HG02623 (cell line): ENCODE data around the gene MERTK.

ENCODE experiments used
- ATAC-seq: cut with Tn5 transposase; IDR thresholded peaks from one replicate; pipeline ENCODE4 v1.9.1; 2021; ENCODE audit warnings: moderate library complexity; ENCODE audit not compliant: unreplicated experiment

MERTK gene

DNA sequence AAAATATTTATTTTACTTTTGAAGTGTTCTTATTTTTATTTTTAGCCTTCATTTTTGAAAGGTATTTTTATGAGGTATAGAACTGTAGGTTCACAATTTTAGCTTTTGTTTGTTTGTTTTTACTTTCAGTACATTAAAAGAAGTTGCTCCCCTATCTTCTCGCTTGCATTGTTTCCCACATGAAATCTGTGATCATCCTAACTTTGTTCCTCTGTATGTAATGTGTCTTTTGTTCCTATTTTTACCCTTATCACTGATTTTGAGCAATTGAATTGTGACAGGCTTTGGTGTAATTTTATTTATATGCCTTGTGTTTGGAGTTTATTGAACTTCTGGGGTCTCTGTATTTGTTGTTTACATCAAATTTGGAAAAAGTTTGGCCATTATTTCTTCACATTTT, 78.8 kb downstream of the MERTK start:
- no peak for ATAC-seq

DNA sequence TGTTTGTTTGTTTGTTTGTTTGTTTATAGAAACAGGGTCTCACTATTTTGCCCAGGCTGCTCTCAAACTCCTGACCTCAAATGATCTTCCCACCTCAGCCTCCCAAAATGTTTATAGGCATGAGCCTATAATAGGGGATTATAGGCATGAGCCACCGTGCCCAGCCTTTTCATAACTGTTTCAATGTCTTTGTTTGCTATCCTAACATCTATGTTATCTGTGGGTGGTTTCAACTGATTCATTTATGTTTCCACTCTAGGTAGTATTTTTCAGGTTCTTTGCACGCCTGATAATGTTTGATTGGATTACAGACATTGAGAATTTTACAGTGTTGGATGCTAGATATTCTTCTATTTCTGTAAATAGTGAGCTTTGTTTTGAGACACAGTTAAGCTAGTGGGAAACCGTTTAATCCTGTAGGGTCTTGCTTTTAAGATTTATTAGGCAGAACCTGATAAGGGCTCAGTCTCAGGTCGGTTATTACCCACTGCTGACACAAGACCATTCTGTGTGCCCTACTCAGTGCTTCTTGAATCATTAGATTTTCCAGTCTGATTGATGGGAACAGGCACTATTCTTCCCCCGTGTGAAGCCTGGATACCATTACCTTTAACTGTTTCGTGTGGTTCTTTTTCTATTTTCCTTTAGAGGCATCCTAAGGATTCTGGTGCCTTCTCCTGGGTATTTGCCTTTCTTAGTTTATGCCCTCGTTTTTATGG, 80.2 kb downstream of the MERTK start:
- no peak for ATAC-seq

DNA sequence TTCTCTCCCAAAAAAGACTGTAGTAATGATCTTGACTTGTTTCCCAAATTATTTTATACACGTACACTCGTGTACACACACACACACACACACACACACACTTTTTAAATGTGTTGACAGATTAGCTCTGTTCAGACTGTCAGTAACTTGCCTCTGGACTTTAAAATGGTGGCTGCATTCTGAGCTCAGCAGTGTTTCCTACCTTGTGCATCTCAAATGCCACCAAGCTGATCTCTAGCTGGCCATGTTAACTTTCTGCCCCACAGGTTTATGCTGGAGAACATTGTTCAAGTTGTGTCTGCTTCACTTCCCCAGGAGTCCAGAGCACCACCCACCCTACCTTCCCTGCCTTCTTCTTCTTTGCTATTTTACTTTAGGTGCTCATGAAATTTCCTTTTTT, 83.3 kb downstream of the MERTK start:
- no peak for ATAC-seq

DNA sequence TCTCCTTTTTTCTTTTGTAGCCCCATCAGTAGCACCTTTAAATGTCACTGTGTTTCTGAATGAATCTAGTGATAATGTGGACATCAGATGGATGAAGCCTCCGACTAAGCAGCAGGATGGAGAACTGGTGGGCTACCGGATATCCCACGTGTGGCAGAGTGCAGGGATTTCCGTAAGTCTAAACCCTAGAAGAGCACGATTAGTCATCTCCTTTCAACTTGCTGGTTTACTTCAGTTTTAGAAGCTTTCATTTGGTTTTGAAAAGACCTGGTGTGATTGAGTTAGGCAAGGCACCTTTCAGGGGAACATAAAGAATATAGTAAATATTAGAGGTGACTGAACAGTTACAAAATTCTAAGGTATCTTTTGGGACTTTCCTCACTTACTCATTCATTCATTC, 84.4 kb downstream of the MERTK start:
- no peak for ATAC-seq

DNA sequence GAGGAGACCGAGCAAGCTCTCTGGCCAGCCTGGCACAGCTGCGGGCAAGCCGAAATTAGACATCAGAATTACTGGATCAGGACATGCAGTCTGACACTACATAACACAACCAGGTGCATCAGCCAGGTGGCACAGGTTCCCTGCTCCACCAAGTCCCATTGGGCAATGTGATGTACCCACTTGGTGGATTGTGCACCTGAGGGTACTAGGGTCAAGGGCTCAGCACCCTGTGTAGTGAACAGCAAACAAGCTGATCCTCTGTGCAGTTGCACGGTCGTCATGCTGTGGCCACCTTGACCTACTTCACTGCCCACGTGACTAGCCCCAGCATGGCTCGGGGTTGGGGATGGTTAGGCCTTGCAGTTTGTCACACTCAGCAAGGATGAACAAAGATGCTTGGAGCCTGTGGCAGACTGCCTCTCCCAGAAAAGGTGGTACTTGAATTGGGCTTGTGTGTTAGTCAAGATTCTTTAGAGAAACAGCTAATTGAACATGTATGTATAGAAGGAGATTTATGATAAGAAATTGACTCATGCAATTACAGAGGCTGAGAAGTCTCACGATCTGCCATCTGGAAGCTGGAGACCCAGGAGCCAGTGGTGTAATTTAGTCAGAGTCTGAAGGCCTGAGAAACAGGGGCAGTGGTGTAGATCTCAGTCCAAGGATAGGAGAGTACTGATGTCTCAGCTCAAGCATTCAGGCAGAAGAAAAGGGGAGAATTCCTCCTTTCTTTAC, 85.2 kb downstream of the MERTK start:
- no peak for ATAC-seq

DNA sequence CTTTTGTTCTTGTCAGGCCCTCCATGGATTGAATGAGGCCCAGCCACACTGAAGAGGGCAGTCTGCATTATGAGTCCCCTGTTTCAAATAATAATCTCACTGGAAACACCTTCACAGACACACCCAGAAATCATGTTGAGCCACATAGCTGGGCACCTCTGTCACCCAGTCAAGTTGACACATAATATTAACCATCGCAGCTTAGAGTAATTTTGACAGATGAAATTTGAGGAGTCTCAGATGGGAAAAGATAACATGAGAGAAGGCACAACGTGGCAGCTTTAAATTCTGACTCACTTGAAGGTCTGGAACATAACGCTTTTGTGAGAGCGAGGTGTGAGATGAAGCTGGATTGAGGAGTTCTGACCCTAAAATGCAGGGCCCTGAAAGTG, 85.8 kb downstream of the MERTK start:
- ATAC-seq, result no peak

DNA sequence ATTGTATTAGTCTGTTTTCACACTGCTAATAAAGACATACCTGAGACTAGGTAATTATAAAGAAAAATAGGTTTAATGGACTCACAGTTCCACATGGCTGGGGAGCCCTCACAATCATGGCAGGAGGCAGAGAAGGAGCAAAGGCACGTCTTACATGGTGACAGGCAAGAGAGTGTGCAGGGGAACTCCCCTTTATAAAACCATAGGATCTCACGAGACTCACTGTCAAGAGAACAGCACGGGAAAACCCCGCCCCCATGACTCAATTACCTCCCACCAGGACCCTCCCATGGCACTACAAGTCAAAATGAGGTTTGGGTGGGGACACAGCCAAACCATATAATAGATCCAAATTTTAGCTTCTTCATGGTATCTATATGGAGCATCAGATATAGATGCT, 87.1 kb downstream of the MERTK start:
- ATAC-seq, result no peak

DNA sequence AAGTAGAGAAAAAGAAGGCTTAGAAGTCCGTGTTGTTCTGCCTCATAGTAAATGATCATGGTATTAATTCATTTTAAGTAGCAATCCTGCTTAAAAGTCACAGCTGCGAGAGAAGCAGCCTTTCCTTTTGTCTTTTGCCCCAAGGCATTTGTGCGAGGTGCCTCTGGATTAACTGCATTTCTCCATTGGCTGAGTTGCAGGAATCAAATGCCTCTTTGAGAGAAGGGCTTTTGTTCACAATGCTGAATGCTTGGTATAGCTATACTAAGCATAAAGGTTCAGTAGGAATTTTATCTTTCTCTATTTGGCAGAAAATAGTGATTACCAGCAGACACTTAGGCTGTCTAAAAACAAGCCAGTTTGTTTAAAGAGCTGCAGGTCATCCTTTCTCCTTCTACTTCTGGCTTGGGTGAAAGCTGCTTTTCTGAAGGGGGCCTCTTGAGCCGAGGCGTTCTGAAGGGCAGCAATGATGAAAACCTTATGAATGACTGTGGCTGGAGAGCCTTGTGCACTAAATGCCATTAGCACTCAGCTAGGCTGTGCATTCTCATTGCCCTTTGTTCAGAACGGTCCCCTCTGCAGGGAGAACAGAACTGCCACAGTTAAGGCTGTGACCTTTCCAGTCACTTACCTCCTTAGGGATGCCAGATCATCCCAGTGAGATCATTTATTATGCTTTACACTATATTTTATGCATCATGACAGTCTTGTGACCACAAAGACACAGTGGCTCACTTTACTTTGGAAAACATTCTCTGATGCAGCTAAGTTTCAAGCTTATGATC, 87.9 kb downstream of the MERTK start:
- ATAC-seq, result no peak

DNA sequence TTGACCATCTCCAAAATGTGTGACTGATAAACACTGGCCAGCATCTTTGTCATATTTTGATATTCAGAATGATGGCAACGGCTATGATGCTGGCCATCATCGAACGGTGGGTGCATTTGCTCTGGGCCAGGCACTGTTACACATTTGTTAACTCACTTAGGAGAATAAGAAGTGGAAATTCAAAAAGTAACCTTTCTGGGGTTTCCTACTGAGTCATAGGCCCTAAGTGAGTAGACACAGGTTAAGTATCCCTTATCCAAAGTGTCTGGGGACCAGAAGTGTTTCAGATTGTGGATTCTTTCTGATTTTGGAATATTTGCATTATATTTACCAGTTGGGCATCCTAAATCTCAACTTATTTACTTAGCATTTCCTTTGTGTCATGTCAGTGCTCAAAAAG, 92.0 kb downstream of the MERTK start:
- ATAC-seq, result no peak

DNA sequence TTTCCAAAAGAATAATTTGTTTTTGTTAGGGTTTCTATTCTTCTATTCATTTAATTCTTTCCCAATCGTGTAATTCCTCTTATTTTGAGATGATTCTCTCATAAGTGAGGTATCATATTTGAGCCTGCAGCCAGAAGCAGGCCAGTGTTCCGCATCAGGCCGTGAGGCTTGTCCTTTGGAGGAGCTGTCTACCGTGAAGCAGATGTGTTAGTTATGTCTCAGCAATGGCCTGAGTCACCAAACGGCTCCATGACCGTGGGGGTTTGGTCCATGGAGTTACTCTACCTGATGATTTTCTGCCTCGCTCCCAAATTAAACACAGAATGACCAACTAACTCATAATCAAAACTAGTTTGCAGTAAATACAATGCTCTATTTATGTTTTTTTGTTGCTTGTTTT, 92.4 kb downstream of the MERTK start:
- no peak for ATAC-seq

DNA sequence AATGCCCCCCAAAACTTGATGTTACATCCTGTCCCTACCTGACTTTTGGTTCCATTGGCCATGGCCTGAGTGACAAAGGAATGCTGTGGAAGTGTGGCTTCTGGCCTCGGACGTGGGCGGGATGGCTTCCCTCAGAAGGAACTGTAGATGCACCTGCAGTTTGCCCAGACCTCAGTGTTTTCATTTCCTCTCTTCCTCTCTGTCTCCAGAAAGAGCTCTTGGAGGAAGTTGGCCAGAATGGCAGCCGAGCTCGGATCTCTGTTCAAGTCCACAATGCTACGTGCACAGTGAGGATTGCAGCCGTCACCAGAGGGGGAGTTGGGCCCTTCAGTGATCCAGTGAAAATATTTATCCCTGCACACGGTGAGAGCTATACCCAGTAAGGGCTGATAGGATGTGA, 95.6 kb downstream of the MERTK start:
- no peak for ATAC-seq

DNA sequence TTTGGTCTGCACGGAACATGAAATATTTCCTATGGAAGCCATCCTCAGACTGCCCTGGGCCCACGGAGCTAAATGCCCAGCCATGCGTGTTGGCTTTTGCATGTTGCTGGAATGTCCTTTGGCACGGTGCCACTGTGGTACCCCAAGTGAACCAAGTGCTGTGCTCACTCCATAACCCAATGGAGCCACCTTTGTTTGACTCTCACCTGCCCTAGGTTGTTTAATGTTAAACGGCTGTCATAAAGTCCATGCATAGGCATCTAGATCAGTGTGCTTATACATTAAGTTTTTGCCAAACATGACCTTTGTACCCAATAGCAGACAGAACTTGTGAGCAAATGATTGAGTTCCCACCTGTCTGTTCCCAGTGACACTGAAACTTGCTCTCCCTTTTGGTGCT, 96.7 kb downstream of the MERTK start:
- ATAC-seq, result no peak

DNA sequence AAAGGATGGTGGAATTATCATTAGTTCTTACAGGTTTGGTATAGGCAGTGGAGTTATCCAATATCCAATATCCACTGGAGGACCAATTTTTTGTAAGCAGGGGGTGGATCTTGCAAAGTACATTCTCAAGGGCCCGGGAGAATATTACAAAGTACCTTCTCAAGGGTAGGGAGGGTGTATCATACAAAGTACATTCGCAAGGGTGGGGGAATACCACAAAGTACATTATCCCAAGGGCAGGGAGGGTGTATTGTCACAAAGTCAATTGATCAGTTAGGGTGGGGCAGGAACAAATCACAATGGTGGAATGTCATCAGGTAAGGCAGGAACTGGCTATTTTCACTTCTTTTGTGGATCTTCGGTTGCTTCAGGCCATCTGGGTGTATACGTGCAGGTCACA, 101.4 kb downstream of the MERTK start:
- no peak for ATAC-seq

DNA sequence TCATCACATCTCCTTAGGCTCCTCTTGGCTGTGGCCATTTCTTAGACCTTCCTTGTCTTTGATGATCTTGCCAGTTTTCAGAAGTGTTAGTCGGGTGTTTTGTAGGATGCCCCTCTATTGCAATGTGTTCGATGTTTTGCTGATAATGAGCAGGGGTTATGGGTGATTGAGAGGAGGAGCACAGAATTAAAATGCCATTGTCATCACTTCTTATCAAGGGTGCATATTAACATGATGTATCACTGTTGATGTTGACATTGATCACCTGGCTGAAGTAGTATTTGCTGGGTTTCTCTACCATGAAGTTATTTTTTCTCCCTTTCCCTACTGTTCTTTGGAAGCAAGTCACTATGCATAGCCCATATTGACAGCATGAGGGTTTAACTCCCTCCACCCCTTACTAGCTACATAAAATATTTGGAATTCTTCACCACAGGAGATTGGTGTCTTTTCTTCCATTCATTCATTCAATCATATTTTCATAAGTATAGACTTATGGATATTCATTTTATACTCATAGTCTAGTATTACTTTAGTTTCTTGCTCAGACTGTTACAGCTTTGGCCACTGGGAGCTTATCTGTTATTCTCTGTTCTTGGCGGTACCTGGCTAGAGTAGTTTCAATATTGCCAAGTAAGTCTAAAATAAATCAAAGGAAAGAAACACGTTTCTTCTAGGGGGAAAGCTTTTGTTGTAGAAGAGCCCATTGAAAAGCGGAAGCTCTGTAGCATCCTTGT, 102.2 kb downstream of the MERTK start:
- no peak for ATAC-seq

DNA sequence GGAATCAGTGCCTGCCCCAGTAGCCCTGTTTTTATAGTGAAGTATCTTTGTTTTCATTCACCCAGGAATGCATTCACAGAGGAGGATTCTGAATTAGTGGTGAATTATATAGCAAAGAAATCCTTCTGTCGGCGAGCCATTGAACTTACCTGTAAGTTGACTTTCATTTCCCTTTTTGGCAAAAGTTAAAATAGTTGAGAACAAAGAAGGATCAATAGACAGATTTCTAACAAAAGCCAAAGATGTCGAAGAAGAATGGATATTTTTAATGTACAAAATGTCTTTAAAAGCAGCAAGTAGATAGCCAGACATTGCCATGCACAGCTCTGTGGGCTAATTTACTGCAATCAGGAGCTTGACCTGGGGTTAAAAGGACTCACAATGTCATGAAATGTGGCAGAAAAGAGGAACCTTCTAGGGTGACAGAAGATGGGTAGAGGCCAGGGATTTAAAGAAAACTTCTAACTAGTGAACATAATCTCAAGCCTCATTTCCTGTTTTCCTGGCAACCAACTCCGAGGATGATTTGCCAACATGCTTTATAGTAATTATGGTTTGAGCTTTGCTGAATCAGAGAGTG, 102.8 kb downstream of the MERTK start:
- no peak for ATAC-seq

DNA sequence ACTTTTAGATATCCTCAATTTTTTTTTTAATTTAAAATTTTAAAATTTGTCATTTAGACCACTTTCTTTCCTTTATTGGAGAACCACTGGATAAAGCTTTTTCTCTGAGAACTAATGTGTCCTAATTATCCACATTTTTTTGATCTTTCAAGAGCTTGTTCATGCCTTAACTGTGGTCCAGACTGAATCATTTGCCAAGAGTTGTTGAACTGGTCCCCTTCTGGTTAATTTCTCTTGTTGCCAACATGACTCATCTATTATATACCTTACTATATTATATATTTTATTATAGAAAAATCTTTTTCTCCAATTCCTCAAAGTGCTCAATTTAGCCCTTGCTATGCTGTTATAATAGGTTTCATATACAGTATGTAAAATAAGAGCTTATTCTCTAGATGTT, 103.5 kb downstream of the MERTK start:
- ATAC-seq, result no peak

DNA sequence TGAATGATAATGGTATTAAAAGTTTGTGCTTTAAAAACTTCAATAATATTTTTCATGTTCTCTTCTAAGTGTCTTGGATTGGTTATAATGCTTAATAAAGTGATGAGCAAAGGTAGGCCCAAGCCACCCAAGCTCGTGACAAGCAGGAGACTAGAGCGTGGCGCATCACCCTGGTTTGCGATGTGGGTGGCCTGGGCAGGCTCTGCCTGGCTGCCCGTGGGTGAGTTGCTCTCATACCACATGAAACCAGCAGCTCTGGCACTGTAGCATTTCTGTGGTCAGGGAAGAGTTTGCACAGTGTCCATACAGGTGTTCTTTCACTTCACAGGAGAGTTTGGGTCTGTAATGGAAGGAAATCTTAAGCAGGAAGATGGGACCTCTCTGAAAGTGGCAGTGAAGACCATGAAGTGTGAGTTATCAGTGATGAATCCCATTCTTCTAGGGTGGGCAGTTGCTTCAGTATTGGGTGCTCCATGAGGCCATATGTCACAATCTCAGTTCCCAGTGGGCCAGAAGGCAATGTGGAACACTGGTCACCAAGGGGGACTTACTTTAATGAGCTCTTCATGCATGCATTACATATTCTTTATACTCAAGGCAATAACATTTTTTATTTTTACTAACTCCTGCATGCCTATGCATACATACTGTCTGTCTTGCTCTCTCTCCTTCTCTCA, 105.3 kb downstream of the MERTK start:
- no peak for ATAC-seq

DNA sequence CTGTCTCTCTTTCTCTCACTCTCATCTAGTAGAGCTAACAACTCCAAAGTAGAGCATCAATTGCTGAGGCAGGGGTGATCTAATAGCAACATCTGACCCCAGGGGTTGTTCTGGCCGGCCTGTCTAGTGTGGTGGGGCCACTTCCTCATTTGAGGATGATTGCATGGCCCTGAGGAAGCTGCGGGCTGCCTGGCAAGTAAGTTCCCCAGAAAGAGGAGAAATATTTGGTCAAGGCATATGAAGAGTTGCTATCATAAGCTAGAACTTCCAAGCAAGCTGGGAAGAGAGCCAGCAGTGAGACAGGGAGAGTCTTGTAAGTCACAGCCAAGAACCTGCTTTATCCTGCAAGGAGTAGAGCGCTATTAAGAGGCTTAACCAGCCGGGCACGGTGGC, 105.8 kb downstream of the MERTK start:
- no peak for ATAC-seq

DNA sequence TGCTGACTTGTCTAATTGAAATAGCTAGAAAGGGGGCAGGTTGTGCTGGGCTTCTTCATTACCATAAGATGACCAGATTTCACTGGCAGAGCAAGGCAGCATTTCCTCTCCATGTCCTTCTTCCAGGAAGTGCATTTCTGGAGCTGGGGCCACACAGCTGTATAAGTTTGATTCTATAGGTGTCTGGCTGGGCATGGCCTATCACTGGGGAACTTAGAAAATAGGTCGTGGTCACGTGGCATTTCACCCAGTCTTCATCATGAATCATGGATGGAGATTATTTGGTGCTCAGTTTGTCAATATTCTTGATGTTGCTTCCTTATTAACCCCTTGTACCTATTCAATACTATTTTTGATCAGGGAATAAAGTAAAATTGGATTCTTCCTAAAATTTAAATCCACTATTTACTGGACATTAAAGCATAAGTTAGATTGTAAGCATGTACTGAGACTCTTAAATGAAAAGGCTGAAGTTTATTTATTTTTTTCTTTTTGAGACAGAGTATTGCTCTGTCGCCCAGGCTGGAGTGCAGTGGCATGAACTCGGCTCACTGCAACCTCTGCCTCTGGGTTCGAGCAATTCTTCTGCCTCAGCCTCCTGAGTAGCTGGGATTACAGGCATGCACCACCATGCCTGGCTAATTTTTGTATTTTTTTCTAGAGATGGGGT, 107.1 kb downstream of the MERTK start:
- no peak for ATAC-seq

DNA sequence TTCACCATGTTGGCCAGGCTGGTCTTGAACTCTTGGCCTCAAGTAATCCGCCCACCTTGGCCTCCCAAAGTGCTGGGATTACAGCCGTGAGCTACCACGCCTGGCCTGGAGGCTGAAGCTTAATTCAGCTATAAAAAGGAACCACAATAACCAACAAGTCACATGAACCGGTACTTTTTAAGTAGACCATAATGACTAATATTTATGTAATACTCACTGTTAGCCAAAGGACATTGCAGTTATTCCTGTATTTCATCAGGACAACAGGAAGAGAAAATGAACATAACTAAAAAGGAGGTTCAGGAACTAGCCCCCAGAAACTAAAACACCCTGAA, 107.6 kb downstream of the MERTK start:
- no peak for ATAC-seq
